H1 (cell line): ENCODE results near the gene MAP2K1. TPM values are rescaled to one million over a fixed set of nuclear protein-coding genes. Genes with fewer than 3 reads are reported as not detected.

ENCODE experiments used
- CHD7 ChIP-seq: fragments of 300-600 bp; sonication (generic); IDR thresholded peaks from 2 replicates; pipeline ENCODE4 v1.7.1; 2012; ENCODE audit warnings: low read length, moderate library complexity, mild to moderate bottlenecking, inconsistent platforms; ENCODE audit not compliant: insufficient replicate concordance
- polyA plus RNA-seq, 7 experiments: library from polyadenylated mRNA; depleted of rRNA in 3 of 7; stranded (reverse) in 5 of 7; unstranded in 2 of 7; fragments of >200 nt in 5 of 7; fragments of 200-250 nt in 2 of 7; gene quantifications; 1 replicate in 5 of 7; 2 replicates in 1 of 7; 4 replicates in 1 of 7; pipeline versions ENCODE4 v1.2.1 to v1.2.3, GENCODE V29; 2011 to 2013; ENCODE audit warnings: missing spikeins in 2 of 7, mixed read lengths in 2 of 7
- total RNA-seq: library from RNA; stranded (reverse); fragmentation: NEBNext Ultra II Directional; extraction: Animal tissue kit (Norgen Biotek cat#: 25700); gene quantifications from 2 replicates; pipeline ENCODE4 v1.2.1, GENCODE V29; 2021

MAP2K1 gene
- total and polyA plus RNA-seq, 2 of the 8 experiments (the other 6 are each of a cell fraction or from before 2014, with no cell fraction given), result 54.7 to 78.2 TPM

- TF ChIP-seq CHD7, result no peak
- TF ChIP-seq, all 59 proteins: peak for 0
These were observed 119.1 kb downstream of the MAP2K1 start (continued) for GRCh38 chr15:66505818-66506217.
